ENCODE data around the gene TRAM1L1. TPM values are rescaled to one million over a fixed set of nuclear protein-coding genes. Genes with fewer than 3 reads are reported as not detected.

The TRAM1L1 gene
- total RNA-seq = 1 to 10 TPM in 4 of 6 donors, under 1 TPM in 2; 0.33 to 2.1 (median 1.2) TPM

DNA sequence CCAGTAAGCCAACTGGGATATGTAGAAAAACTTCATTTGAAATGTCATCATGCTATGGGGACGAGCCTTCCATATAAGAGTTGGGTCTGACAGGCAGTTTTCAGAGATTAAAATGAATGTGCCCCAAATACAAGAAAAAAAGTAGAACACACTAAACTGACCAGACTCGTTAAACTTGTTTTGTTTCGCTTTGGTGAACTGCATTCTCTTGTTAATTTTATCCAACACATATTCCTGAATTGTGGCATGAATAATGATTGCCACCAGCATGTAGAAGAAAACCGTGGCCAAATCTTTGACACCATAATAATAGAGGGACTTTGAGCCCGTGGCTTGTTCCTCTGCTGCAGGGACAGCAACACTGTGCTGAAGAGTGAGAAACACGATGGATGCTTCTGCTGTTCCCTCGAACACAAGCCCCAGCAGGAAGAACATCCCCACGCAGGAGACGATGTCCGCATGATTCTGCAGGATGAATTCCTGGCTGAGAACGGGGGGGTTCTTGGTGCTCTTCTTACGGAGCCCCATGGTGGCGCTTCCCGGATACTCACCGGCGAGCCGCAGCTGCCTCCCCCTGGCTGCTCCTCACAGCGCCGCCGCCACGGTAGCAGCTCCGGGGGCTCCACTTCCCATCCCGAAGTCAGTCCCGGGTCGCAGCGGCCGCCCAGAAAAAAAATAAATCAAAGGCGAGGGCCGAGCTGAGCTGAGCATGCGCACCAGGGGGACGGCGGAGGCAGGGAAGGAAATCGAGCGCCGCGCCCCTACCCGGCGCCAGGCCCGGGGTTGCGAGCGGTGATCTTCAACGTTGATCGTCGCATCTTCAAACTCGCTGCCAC lies at the start of gene TRAM1L1:
Gene TRAM1L1, minus strand, starts transcription at position 711 of the 836 bp plus-strand sequence. Its CDS starts 183 bp downstream, at position 528.
- DNase-seq (peak; percentile 37 to 89), ATAC-seq (ENCODE audit: low FRiP score in 2 of 2) (peak; percentile 79 to 95)
- H3K4me1 ChIP-seq = peaks cover 0 to 5% (median 0%) of the 10 kb centered on the region in 4 donors
- peak within 1 kb of the TSS in 2 of 4 donors; percentile 65 to 78 for H3K27ac ChIP-seq
- H3K36me3 ChIP-seq = no peaks in the 10 kb centered on the region
- TF ChIP-seq POLR2A (IDR thresholded peaks at IDR 0.05) (no peak), POLR2AphosphoS5 (IDR thresholded peaks at IDR 0.05) (no peak), EP300 (IDR thresholded peaks at IDR 0.05) (no peak)
- TF ChIP-seq, protein P1, sequence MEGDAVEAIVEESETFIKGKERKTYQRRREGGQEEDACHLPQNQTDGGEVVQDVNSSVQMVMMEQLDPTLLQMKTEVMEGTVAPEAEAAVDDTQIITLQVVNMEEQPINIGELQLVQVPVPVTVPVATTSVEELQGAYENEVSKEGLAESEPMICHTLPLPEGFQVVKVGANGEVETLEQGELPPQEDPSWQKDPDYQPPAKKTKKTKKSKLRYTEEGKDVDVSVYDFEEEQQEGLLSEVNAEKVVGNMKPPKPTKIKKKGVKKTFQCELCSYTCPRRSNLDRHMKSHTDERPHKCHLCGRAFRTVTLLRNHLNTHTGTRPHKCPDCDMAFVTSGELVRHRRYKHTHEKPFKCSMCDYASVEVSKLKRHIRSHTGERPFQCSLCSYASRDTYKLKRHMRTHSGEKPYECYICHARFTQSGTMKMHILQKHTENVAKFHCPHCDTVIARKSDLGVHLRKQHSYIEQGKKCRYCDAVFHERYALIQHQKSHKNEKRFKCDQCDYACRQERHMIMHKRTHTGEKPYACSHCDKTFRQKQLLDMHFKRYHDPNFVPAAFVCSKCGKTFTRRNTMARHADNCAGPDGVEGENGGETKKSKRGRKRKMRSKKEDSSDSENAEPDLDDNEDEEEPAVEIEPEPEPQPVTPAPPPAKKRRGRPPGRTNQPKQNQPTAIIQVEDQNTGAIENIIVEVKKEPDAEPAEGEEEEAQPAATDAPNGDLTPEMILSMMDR (IDR thresholded peaks at IDR 0.05) = no peak
- 5 to 20% methylated on average over 28 to 45 of the region's 45 CpGs for WGBS, 2 donors
- H3K4me3 ChIP-seq = peak within 1 kb of the TSS; percentile 50 to 61 (median 55)
- no peaks in the 10 kb centered on the region for H3K27me3 ChIP-seq
- no peaks in the 10 kb centered on the region for H3K9me3 ChIP-seq

DNA sequence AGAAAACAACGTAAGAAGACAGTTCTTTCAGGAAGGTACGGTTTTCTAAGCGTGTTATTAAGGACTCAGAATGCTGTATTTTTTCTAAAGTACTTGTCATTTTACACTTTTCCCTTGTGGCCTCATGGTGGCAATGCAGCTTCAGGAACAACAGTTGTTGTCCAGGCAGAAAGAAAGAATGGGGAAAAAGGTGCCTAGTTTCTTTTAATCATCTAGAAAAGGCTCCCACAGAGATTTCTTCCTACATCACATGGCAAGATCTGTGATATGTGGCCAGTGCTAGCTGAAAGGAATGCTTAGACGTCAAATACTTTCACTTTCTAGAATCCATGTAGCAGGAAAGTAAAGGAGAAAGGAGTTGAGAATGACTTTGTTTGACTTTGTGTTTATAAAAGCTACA lies 49.0 kb upstream of the TRAM1L1 start:
- DNase-seq (no peak), ATAC-seq (ENCODE audit: low FRiP score in 2 of 2) (no peak)
- H3K27ac ChIP-seq = no peak overlapping the region
- H3K27me3 ChIP-seq = no peaks in the 10 kb centered on the region
- 1 to 2% methylated on average over 4 of the region's 4 CpGs for WGBS, 2 donors
- H3K9me3 ChIP-seq = no peaks in the 10 kb centered on the region
- no peak for TF ChIP-seq POLR2AphosphoS5 (IDR thresholded peaks at IDR 0.05)
- TF ChIP-seq EP300 (IDR thresholded peaks at IDR 0.05) = no peak
- TF ChIP-seq, protein P1 (IDR thresholded peaks at IDR 0.05) = peak in 4 of 6 experiments; percentile 20 to 48 (median 40)
- no peak for TF ChIP-seq POLR2A (IDR thresholded peaks at IDR 0.05)
- no peak overlapping the region for H3K4me3 ChIP-seq
- no peaks in the 10 kb centered on the region for H3K4me1 ChIP-seq
- H3K36me3 ChIP-seq = no peaks in the 10 kb centered on the region

DNA sequence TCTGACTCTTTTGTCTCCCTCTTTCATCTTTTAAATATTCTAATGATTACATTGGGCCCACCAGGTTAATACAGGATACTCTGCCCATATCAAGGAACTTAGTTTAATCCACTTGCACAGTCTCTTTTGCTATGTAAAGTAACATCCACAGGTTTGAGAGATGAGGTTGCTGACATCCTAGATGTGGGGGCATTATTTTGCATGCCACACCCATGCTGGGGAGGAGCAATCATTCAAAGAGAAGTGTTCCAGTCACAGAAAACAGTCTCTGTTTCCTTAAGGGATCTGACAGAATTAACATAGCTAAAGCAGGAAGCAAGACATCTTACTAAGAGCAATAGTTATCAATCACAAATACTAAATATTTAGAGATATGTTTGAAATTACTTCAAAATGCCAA lies 11.5 kb upstream of the TRAM1L1 start:
- no peaks in the 10 kb centered on the region for H3K36me3 ChIP-seq
- no peaks in the 10 kb centered on the region for H3K4me1 ChIP-seq
- no peaks in the 10 kb centered on the region for H3K9me3 ChIP-seq
- H3K27me3 ChIP-seq = no peaks in the 10 kb centered on the region
- DNase-seq = no peak
- H3K27ac ChIP-seq = no peak overlapping the region
- no peak overlapping the region for H3K4me3 ChIP-seq
- ATAC-seq (ENCODE audit: low FRiP score in 2 of 2) = no peak
- TF ChIP-seq, protein P1 (IDR thresholded peaks at IDR 0.05) = no peak
- TF ChIP-seq EP300 (IDR thresholded peaks at IDR 0.05) = no peak
- no peak for TF ChIP-seq POLR2A (IDR thresholded peaks at IDR 0.05)
- no peak for TF ChIP-seq POLR2AphosphoS5 (IDR thresholded peaks at IDR 0.05)

DNA sequence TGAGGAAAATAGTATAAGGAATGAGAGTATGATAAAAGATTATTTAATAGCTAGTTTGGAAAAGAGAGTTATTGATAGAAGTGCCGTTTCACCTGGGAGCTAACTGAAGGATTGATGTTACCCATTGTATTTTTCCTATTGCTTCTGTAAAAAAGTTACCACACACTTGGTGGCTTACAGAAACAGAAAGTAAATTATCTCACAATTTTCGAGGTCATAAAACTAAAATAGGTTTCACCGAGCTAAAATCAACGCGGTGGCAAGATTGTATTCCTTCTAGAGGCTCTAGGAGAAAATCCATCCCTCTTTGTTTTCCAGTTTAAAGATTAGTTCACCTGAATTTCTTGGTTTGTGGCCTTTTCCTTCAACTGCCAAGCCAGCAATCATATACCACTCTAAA lies 11.1 kb upstream of the TRAM1L1 start:
- no peaks in the 10 kb centered on the region for H3K4me1 ChIP-seq
- H3K27me3 ChIP-seq = no peaks in the 10 kb centered on the region
- WGBS, 2 donors = 85 to 87% methylated on average over 5 of the region's 5 CpGs
- no peaks in the 10 kb centered on the region for H3K9me3 ChIP-seq
- ATAC-seq (ENCODE audit: low FRiP score in 2 of 2) (no peak), DNase-seq (no peak)
- TF ChIP-seq, protein P1 (IDR thresholded peaks at IDR 0.05) = no peak
- no peak for TF ChIP-seq EP300 (IDR thresholded peaks at IDR 0.05)
- H3K27ac ChIP-seq = no peak overlapping the region
- H3K36me3 ChIP-seq = no peaks in the 10 kb centered on the region
- H3K4me3 ChIP-seq = no peak overlapping the region

GRCh38 chr4:117093571-117093970 lies 8.2 kb upstream of the TRAM1L1 start:
- DNase-seq (no peak), ATAC-seq (ENCODE audit: low FRiP score in 2 of 2) (no peak)
- Histone ChIP-seq H3K4me3 (no peak overlapping the region), H3K36me3 (no peaks in the 10 kb centered on the region), H3K4me1 (no peaks in the 10 kb centered on the region), H3K9me3 (no peaks in the 10 kb centered on the region), H3K27me3 (no peaks in the 10 kb centered on the region), H3K27ac (no peak overlapping the region)
- TF ChIP-seq EP300 (IDR thresholded peaks at IDR 0.05) (no peak), POLR2A (IDR thresholded peaks at IDR 0.05) (no peak), POLR2AphosphoS5 (IDR thresholded peaks at IDR 0.05) (no peak)
- TF ChIP-seq, protein P1 (IDR thresholded peaks at IDR 0.05) = no peak
